GM23248 (cell line): ENCODE measurements around the gene NLRP7. TPM values are rescaled to one million over a fixed set of nuclear protein-coding genes. Genes with fewer than 3 reads are reported as not detected.
"Not testable (repeated sequence)": the region's sequence is repeated elsewhere in the genome, so short reads cannot be mapped to it uniquely, and the experiment has no call there.

ENCODE experiments used
- DNase-seq: peaks from one replicate; pipeline ENCODE4 v3.0.0-alpha.2; 2015
- H2AFZ ChIP-seq: fragments of 200-600 bp; sonication (generic); 2 replicates; pipeline ENCODE4 v1.6.1; 2016; ENCODE audit warnings: antibody characterized with exemption
- H3F3A ChIP-seq: fragments of 200-600 bp; sonication (generic); 2 replicates; pipeline ENCODE4 v1.6.1; 2016; ENCODE audit warnings: mild to moderate bottlenecking, antibody characterized with exemption, mixed run types; ENCODE audit not compliant: insufficient read depth
- H3K27ac ChIP-seq: fragments of 200-600 bp; sonication (generic); 2 replicates; pipeline ENCODE4 v1.5.1; 2016; ENCODE audit warnings: mild to moderate bottlenecking
- H3K27me3 ChIP-seq: fragments of 200-600 bp; sonication (generic); replicated peaks from 2 replicates; pipeline ENCODE4 v1.6.1; 2016; ENCODE audit warnings: mild to moderate bottlenecking; ENCODE audit not compliant: insufficient read depth
- H3K36me3 ChIP-seq: fragments of 200-600 bp; sonication (generic); 2 replicates; pipeline ENCODE4 v1.6.1; 2016; ENCODE audit warnings: low read depth, mild to moderate bottlenecking
- H3K4me1 ChIP-seq: fragments of 200-600 bp; sonication (generic); 2 replicates; pipeline ENCODE4 v1.6.1; 2016; ENCODE audit warnings: mild to moderate bottlenecking; ENCODE audit not compliant: insufficient read depth
- H3K4me2 ChIP-seq: fragments of 200-600 bp; sonication (generic); one replicate; pipeline ENCODE4 v1.6.1; 2016; ENCODE audit warnings: mild to moderate bottlenecking; ENCODE audit not compliant: unreplicated experiment
- H3K4me3 ChIP-seq: fragments of 200-600 bp; sonication (generic); 2 replicates; pipeline ENCODE4 v1.5.1; 2016; ENCODE audit warnings: mild to moderate bottlenecking
- H3K79me2 ChIP-seq: fragments of 200-600 bp; sonication (generic); 2 replicates; pipeline ENCODE4 v1.6.1; 2016; ENCODE audit warnings: mild to moderate bottlenecking; ENCODE audit not compliant: insufficient read depth
- H3K9ac ChIP-seq: fragments of 200-600 bp; sonication (generic); 2 replicates; pipeline ENCODE4 v1.6.1; 2016; ENCODE audit warnings: mild to moderate bottlenecking
- H3K9me2 ChIP-seq: fragments of 200-600 bp; sonication (generic); 2 replicates; pipeline ENCODE4 v1.6.1; 2016; ENCODE audit warnings: mixed run types, mild to moderate bottlenecking, moderate library complexity; ENCODE audit not compliant: insufficient read depth
- H3K9me3 ChIP-seq: fragments of 200-600 bp; sonication (generic); one replicate; pipeline ENCODE4 v1.6.1; 2017; ENCODE audit warnings: low read depth
- H4K20me1 ChIP-seq: fragments of 200-600 bp; sonication (generic); 2 replicates; pipeline ENCODE4 v1.6.0; 2016; ENCODE audit not compliant: insufficient read depth
- EZH2 ChIP-seq: fragments of 200-600 bp; sonication (generic); IDR thresholded peaks from 2 replicates; pipeline ENCODE4 v1.6.1; 2018; ENCODE audit warnings: antibody characterized with exemption, mild to moderate bottlenecking; ENCODE audit not compliant: insufficient read depth, poor library complexity, severe bottlenecking
- EZH2phosphoT487 ChIP-seq: fragments of 200-600 bp; sonication (generic); IDR thresholded peaks from 2 replicates; pipeline ENCODE4 v1.6.1; 2018; ENCODE audit warnings: antibody characterized with exemption, moderate library complexity, mild to moderate bottlenecking, low read depth; ENCODE audit not compliant: insufficient read depth
- WGBS, 2 experiments: methylation state at CpG; one replicate each; pipeline ENCODE4 v1.1.6; 2015 to 2017; ENCODE audit warnings: low lambda C conversion rate in 2 of 2, low coverage in 1 of 2; ENCODE audit errors: missing lambda C conversion rate in 2 of 2; 5-methylcytosine and 5-hydroxymethylcytosine counted together
- in situ Hi-C: fragments of 300-500 bp; cut with MboI; formaldehyde crosslinking; loops from 2 replicates; pipeline ENCODE4 v1.15.0; 2020
- polyA plus RNA-seq: library from polyadenylated mRNA; unstranded; fragments of >200 nt; fragmentation: Nextera tagmentation; extraction: Ambion mirVana; gene quantifications from 2 replicates; pipeline ENCODE4 v1.2.1, GENCODE V29; 2016
- total RNA-seq: library from RNA; depleted of rRNA; stranded (reverse); fragments of >200 nt; shearing (Covaris generic); gene quantifications from 2 replicates; pipeline ENCODE4 v1.2.3, GENCODE V29; 2014

Gene NLRP7
- total and polyA plus RNA-seq, 2 experiments from 2014 or later, result not detected

- WGBS, 2 experiments, result 18 to 38% methylated on average over 4 of the region's 4 CpGs
Observed at GRCh38 chr19:54969647-54970046, 22.3 kb upstream of the NLRP7 start.

DNA sequence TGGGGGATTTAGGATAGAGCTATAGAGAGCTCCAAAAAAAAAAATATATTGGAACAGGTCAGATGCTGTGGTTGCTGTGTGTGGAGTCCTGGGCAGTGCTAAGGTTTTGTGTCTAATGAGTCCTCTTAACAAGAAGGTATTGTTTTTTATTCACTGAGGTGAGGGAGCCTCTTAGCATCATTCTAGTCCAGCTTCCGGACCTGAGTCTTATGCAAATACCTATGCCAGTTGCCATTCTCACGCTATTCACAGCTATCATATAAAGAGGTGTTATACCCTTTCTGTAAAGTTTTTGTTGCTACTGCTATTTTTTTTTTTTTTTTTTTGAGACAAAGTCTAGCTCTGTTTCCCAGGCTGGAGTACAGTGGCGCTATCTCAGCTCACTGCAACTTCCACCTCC lies 20.3 kb upstream of the NLRP7 start:
- Histone ChIP-seq H3F3A (no peaks in the 10 kb centered on the region), H3K79me2 (no peaks in the 10 kb centered on the region), H3K4me3 (no peak overlapping the region), H3K27ac (no peak overlapping the region), H3K9me3 (no peaks in the 10 kb centered on the region), H3K27me3 (no peaks in the 10 kb centered on the region), H3K36me3 (no peaks in the 10 kb centered on the region), H3K4me1 (no peaks in the 10 kb centered on the region), H3K9me2 (no peaks in the 10 kb centered on the region), H4K20me1 (no peaks in the 10 kb centered on the region), H3K9ac (no peak overlapping the region), H3K4me2 (no peak overlapping the region), H2AFZ (no peak overlapping the region)
- WGBS, 2 experiments, result 38 to 44% methylated on average over 3 of the region's 3 CpGs
- in situ Hi-C loops, result no loop called here
- no peak for TF ChIP-seq EZH2phosphoT487
- TF ChIP-seq EZH2, result no peak
- DNase-seq, result no peak

More at GRCh38 chr19:54969647-54970046, 22.3 kb upstream of the NLRP7 start:
- Histone ChIP-seq H3K4me3 (no peak overlapping the region), H3K36me3 (no peaks in the 10 kb centered on the region), H3K27ac (no peak overlapping the region), H3K9ac (no peak overlapping the region), H3K9me3 (no peaks in the 10 kb centered on the region), H3K9me2 (no peaks in the 10 kb centered on the region), H2AFZ (no peak overlapping the region), H3K4me1 (no peaks in the 10 kb centered on the region), H4K20me1 (no peaks in the 10 kb centered on the region), H3F3A (no peaks in the 10 kb centered on the region), H3K4me2 (no peak overlapping the region), H3K79me2 (no peaks in the 10 kb centered on the region), H3K27me3 (no peaks in the 10 kb centered on the region)
- TF ChIP-seq EZH2, result no peak
- no peak for TF ChIP-seq EZH2phosphoT487
- in situ Hi-C loops, result no loop called here
- no peak for DNase-seq

- H3K9ac ChIP-seq, H3K36me3 ChIP-seq, H2AFZ ChIP-seq, H4K20me1 ChIP-seq, H3K4me3 ChIP-seq, in situ Hi-C loops, DNase-seq, H3K79me2 ChIP-seq, H3K4me2 ChIP-seq, H3K4me1 ChIP-seq, H3K9me2 ChIP-seq, H3F3A ChIP-seq, H3K27me3 ChIP-seq, H3K9me3 ChIP-seq, H3K27ac ChIP-seq: not testable (repeated sequence)
- WGBS, 2 experiments, result 66 to 87% methylated on average over 8 to 12 of the region's 15 CpGs
Observed at GRCh38 chr19:54965055-54965454, 17.7 kb upstream of the NLRP7 start.

- H3K27ac ChIP-seq, result no peak overlapping the region
- H3K4me2 ChIP-seq, result no peak overlapping the region
- TF ChIP-seq EZH2phosphoT487 (no peak), EZH2 (no peak)
- H4K20me1 ChIP-seq, result no peaks in the 10 kb centered on the region
- no peaks in the 10 kb centered on the region for H3K9me3 ChIP-seq
- 40% methylated on average over 8 of the region's 8 CpGs for WGBS, 2 experiments
- no peak overlapping the region for H3K9ac ChIP-seq
- in situ Hi-C loops, result no loop called here
- H3K36me3 ChIP-seq, result no peaks in the 10 kb centered on the region
- no peaks in the 10 kb centered on the region for H3K4me1 ChIP-seq
- no peaks in the 10 kb centered on the region for H3K79me2 ChIP-seq
- no peaks in the 10 kb centered on the region for H3K27me3 ChIP-seq
- DNase-seq, result no peak
- no peaks in the 10 kb centered on the region for H3K9me2 ChIP-seq
- H3F3A ChIP-seq, result no peaks in the 10 kb centered on the region
- H3K4me3 ChIP-seq, result no peak overlapping the region
- no peak overlapping the region for H2AFZ ChIP-seq
Observed at GRCh38 chr19:54959840-54960239, 12.5 kb upstream of the NLRP7 start.

DNA sequence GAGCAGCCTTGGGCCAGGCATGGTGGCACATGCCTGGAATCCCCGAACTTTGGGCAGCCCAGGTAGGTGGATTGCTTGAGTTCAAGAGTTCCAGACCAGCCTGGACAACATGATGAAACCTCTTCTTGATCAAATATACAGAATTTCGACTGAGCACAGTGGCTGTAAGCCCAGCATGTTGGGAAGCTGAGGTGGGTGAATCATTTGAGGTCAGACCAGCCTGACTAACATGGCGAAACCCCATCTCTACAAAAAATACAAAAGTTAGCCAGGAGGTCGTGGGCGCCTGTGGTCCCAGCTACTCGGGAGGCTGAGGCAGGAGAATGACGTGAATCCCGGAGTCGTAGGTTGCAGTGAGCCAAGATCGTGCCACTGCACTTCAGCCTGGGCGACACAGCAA lies 8.0 kb upstream of the NLRP7 start:
- no peaks in the 10 kb centered on the region for H3K4me1 ChIP-seq
- no peaks in the 10 kb centered on the region for H3K36me3 ChIP-seq
- H3K9ac ChIP-seq, result no peak overlapping the region
- in situ Hi-C loops, result no loop called here
- WGBS, 2 experiments, result 36 to 43% methylated on average over 11 of the region's 11 CpGs
- TF ChIP-seq EZH2 (no peak), EZH2phosphoT487 (no peak)
- no peaks in the 10 kb centered on the region for H3K9me2 ChIP-seq
- no peaks in the 10 kb centered on the region for H3K79me2 ChIP-seq
- peak; percentile 10 for DNase-seq
- no peak overlapping the region for H3K4me2 ChIP-seq
- no peaks in the 10 kb centered on the region for H3F3A ChIP-seq
- H3K9me3 ChIP-seq, result no peaks in the 10 kb centered on the region
- no peak overlapping the region for H2AFZ ChIP-seq
- H3K4me3 ChIP-seq, result no peak overlapping the region
- no peaks in the 10 kb centered on the region for H4K20me1 ChIP-seq
- H3K27ac ChIP-seq, result no peak overlapping the region
- H3K27me3 ChIP-seq, result no peaks in the 10 kb centered on the region

- in situ Hi-C loops, H3K9me2 ChIP-seq, H4K20me1 ChIP-seq, H3F3A ChIP-seq, H3K4me1 ChIP-seq, H3K4me2 ChIP-seq, H2AFZ ChIP-seq, H3K9ac ChIP-seq, H3K27me3 ChIP-seq, H3K9me3 ChIP-seq, H3K4me3 ChIP-seq, H3K27ac ChIP-seq, DNase-seq, H3K36me3 ChIP-seq, H3K79me2 ChIP-seq: not testable (repeated sequence)
- 57 to 66% methylated on average over 10 of the region's 10 CpGs for WGBS, 2 experiments
Observed at GRCh38 chr19:54953345-54953713, 6.0 kb upstream of the NLRP7 start.
